GM21390 (cell line): ENCODE measurements around the gene KLK8.

ENCODE experiments used
- ATAC-seq: cut with Tn5 transposase; IDR thresholded peaks from one replicate; pipeline ENCODE4 v1.9.1; 2021; ENCODE audit not compliant: unreplicated experiment

The KLK8 gene

GRCh38 chr19:51001515-51001914, at the start of gene KLK8:
Gene KLK8, minus strand, starts transcription at chr19:51001604. Its CDS starts 437 bp downstream, at chr19:51001167.
- ATAC-seq, result no peak

GRCh38 chr19:51047031-51047335, 45.6 kb upstream of the KLK8 start:
- ATAC-seq, result no peak

GRCh38 chr19:51044327-51044726, 42.9 kb upstream of the KLK8 start:
- no peak for ATAC-seq

- ATAC-seq, result no peak
Observed at GRCh38 chr19:51043497-51043896, 42.1 kb upstream of the KLK8 start.

GRCh38 chr19:51040151-51040550, 38.7 kb upstream of the KLK8 start:
- no peak for ATAC-seq

- ATAC-seq, result no peak
Observed at GRCh38 chr19:51036519-51036918, 35.1 kb upstream of the KLK8 start.

- ATAC-seq, result no peak
Observed at GRCh38 chr19:51034704-51035103, 33.3 kb upstream of the KLK8 start, which contains the start of gene KLK12. Gene KLK12, minus strand, starts transcription at chr19:51035002. Its CDS starts 381 bp downstream, at chr19:51034621.

- ATAC-seq, result no peak
Observed at GRCh38 chr19:51031880-51032225, 30.4 kb upstream of the KLK8 start.

GRCh38 chr19:51031220-51031879, 29.9 kb upstream of the KLK8 start:
- ATAC-seq, result no peak

GRCh38 chr19:51030631-51031030, 29.2 kb upstream of the KLK8 start:
- ATAC-seq, result no peak

- no peak for ATAC-seq
Observed at GRCh38 chr19:51029718-51030117, 28.3 kb upstream of the KLK8 start.

GRCh38 chr19:51027873-51028272, 26.5 kb upstream of the KLK8 start:
- no peak for ATAC-seq

GRCh38 chr19:51027126-51027806, 25.9 kb upstream of the KLK8 start:
- ATAC-seq, result no peak

- ATAC-seq, result no peak
Observed at GRCh38 chr19:51026554-51026831, 25.1 kb upstream of the KLK8 start, which contains the start of gene KLK11. Gene KLK11, minus strand, starts transcription at chr19:51026616. Its CDS starts 985 bp downstream, at chr19:51025631.

GRCh38 chr19:51025809-51026553, 24.6 kb upstream of the KLK8 start:
- no peak for ATAC-seq

GRCh38 chr19:51025401-51025800, 24.0 kb upstream of the KLK8 start:
- ATAC-seq, result no peak

- no peak for ATAC-seq
Observed at GRCh38 chr19:51024924-51025323, 23.5 kb upstream of the KLK8 start.

GRCh38 chr19:51023946-51024345, 22.5 kb upstream of the KLK8 start:
- no peak for ATAC-seq

GRCh38 chr19:51022526-51022925, 21.1 kb upstream of the KLK8 start:
- ATAC-seq, result no peak

GRCh38 chr19:51020988-51021651, 19.7 kb upstream of the KLK8 start:
- ATAC-seq, result no peak

GRCh38 chr19:51019544-51019925, 18.1 kb upstream of the KLK8 start, which contains the start of gene KLK10:
Gene KLK10, minus strand, starts transcription at chr19:51019709. Its CDS starts 579 bp downstream, at chr19:51019130.
- no peak for ATAC-seq
